Breast epithelium (tissue), 4 donors: ENCODE data around the gene TNC. TPM values are rescaled to one million over a fixed set of nuclear protein-coding genes. Genes with fewer than 3 reads are reported as not detected.

ENCODE experiments used
- DNase-seq, 2 donors: peaks; one replicate each; pipeline ENCODE4 v3.0.0-alpha.2; 2019; ENCODE audit warnings: low spot score in 2 of 2
- H3K27ac ChIP-seq, 2 donors: fragments of 200-600 bp; sonication (generic) in 1 of 2; one replicate each; pipeline ENCODE4 v1.5.1; 2016 to 2019; ENCODE audit warnings: mild to moderate bottlenecking in 1 of 2
- H3K27me3 ChIP-seq, 2 donors: fragments of 200-600 bp; sonication (generic) in 1 of 2; one replicate each; pipeline versions ENCODE4 v1.5.1 to v1.6.0; 2017 to 2019; ENCODE audit warnings: control low read depth in 1 of 2, mild to moderate bottlenecking in 1 of 2
- H3K36me3 ChIP-seq: fragments of 200-600 bp; one replicate; pipeline ENCODE4 v1.5.1; 2019
- H3K4me1 ChIP-seq, 2 donors: fragments of 200-600 bp; sonication (generic); one replicate each; pipeline ENCODE4 v1.5.1; 2016 to 2019; ENCODE audit warnings: control low read depth in 1 of 2
- H3K4me3 ChIP-seq, 3 donors: fragments of 200-600 bp; sonication (generic); 1 replicate in 2 of 3; 2 replicates in 1 of 3; pipeline ENCODE4 v1.5.1; 2016 to 2019; ENCODE audit warnings: mild to moderate bottlenecking in 3 of 3, moderate library complexity in 2 of 3
- H3K9me3 ChIP-seq, 2 donors: fragments of 200-600 bp; sonication (generic) in 1 of 2; one replicate each; pipeline ENCODE4 v1.5.1; 2016 to 2019; ENCODE audit warnings: control low read depth in 1 of 2
- POLR2A ChIP-seq: fragments of 450-650 bp; IDR thresholded peaks from one replicate; pipeline ENCODE4 v1.6.1; 2016; ENCODE audit warnings: antibody characterized with exemption, mild to moderate bottlenecking, moderate library complexity
- POLR2AphosphoS5 ChIP-seq, 3 donors: sonication (generic); formaldehyde crosslinking; IDR thresholded peaks; one replicate each; pipeline ENCODE4 v1.6.1; 2017; ENCODE audit warnings: antibody characterized with exemption in 3 of 3
- intact Hi-C: fragments of 100-400 bp; cut with DNase I; formaldehyde crosslinking; loops from one replicate; pipeline ENCODE4 v1.15.1; 2023; ENCODE audit warnings: low total_unique reads
- total RNA-seq, 3 donors: library from RNA; depleted of rRNA; stranded (reverse); fragments of >200 nt; gene quantifications; one replicate each; pipeline ENCODE4 v1.1.0, GENCODE V29; 2016
- TF ChIP-seq, protein P1 (sequence below), 3 donors: fragments of 450-650 bp; IDR thresholded peaks; one replicate each; pipeline ENCODE4 v1.5.1; 2016 to 2017; ENCODE audit warnings: antibody characterized with exemption in 3 of 3, mild to moderate bottlenecking in 3 of 3, moderate library complexity in 3 of 3

The TNC gene
- total RNA-seq, 3 donors from 2014 or later, result 2.4 to 58.0 (median 44.6) TPM

DNA sequence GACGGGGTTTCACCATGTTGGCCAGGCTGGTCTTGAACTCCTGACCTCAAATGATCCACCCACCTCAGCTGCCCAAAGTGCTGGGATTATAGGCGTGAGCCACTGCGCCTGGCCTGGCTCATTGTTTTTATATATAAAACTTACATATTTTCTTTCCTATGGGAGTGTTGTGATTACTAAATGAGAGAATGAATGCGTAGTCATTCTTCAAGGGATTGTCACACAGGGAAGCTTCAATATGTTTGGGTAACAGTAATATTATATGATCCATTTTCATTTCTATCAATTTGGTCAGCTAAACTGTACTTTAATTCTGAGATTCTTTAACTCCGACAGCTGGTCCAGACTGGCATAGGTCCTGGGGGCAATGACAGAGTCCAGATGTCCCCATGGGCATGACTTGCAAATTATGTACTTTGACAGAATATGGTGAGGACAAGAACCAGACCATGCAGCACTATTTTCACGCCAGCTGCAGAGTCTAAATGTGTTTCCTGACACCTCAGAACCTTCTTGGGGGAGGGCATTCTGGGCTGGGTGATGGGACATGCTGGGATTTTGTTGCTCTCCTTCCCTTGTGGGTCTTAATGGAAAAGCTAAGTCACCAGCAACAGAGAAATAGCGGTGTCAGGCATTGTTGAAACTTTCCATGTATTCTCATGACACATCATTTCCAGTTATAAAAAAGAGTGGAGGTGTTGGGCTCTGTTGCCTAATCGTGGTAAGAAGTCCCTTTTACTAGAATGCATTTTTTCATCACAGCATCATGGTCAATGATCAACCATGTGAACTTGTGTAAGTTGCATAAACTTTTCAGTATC lies 40.9 kb upstream of the TNC start:
- intact Hi-C loops, result no loop called here
- no peak overlapping the region for H3K4me3 ChIP-seq
- no peaks in the 10 kb centered on the region for H3K36me3 ChIP-seq
- TF ChIP-seq, protein P1, sequence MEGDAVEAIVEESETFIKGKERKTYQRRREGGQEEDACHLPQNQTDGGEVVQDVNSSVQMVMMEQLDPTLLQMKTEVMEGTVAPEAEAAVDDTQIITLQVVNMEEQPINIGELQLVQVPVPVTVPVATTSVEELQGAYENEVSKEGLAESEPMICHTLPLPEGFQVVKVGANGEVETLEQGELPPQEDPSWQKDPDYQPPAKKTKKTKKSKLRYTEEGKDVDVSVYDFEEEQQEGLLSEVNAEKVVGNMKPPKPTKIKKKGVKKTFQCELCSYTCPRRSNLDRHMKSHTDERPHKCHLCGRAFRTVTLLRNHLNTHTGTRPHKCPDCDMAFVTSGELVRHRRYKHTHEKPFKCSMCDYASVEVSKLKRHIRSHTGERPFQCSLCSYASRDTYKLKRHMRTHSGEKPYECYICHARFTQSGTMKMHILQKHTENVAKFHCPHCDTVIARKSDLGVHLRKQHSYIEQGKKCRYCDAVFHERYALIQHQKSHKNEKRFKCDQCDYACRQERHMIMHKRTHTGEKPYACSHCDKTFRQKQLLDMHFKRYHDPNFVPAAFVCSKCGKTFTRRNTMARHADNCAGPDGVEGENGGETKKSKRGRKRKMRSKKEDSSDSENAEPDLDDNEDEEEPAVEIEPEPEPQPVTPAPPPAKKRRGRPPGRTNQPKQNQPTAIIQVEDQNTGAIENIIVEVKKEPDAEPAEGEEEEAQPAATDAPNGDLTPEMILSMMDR (IDR thresholded peaks at IDR 0.05), result no peak
- no peak for TF ChIP-seq POLR2AphosphoS5 (IDR thresholded peaks at IDR 0.05)
- TF ChIP-seq POLR2A, result no peak
- H3K27ac ChIP-seq, result no peak overlapping the region
- DNase-seq, result no peak
- H3K4me1 ChIP-seq, result no peaks in the 10 kb centered on the region
- no peaks in the 10 kb centered on the region for H3K9me3 ChIP-seq
- no peaks in the 10 kb centered on the region for H3K27me3 ChIP-seq

DNA sequence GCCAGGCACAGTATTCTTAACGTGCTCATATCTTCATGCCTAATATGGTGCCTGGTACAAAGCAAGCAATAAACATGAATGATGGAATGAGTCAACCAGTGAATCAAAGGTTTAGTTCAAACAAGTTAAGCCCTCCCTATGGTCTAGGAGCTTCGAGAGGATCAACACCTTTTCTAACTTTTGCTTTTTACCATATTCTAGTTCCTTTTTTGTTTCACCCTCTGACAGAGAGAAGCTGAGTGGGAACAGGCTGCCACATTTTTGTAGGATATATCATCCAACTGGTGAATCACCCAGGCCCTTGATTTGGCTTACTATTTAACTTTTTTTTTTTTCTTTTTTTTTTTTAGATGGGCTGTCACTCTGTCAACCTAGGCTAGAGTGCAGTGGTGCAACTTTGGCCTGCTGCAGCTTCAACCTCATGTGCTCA lies 39.3 kb upstream of the TNC start:
- intact Hi-C loops, result no loop called here

DNA sequence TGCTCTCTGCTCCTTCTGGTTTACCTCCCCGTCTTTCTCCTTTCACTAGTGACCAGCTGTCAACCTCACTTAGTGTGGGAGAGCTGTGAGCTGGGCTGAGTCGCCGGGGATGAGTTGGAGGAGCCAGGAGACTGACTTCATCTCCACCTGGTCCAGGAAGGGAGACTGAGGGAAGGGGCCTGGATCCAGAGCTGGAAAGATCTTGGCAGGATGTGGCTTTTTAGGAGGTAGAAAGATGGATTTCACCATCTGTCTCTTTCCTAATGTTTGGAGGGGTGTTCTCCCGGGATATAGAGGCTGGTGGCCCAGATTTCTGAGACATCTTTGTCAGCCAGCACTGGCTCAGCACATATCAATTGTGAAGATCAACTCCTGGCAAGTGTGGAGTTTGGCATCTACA lies 37.1 kb upstream of the TNC start:
- Histone ChIP-seq H3K27ac (no peak overlapping the region), H3K27me3 (no peaks in the 10 kb centered on the region), H3K4me3 (no peak overlapping the region), H3K36me3 (no peaks in the 10 kb centered on the region), H3K4me1 (no peaks in the 10 kb centered on the region), H3K9me3 (no peaks in the 10 kb centered on the region)
- TF ChIP-seq, protein P1 (IDR thresholded peaks at IDR 0.05), result no peak
- no peak for TF ChIP-seq POLR2A
- no peak for TF ChIP-seq POLR2AphosphoS5 (IDR thresholded peaks at IDR 0.05)
- no peak for DNase-seq
- intact Hi-C loops, result no loop called here

More for the DNA sequence above, 39.3 kb upstream of the TNC start:
- DNase-seq, result no peak
- Histone ChIP-seq H3K36me3 (no peaks in the 10 kb centered on the region), H3K4me1 (no peaks in the 10 kb centered on the region), H3K27ac (no peak overlapping the region), H3K9me3 (no peaks in the 10 kb centered on the region), H3K4me3 (no peak overlapping the region), H3K27me3 (no peaks in the 10 kb centered on the region)
- no peak for TF ChIP-seq POLR2AphosphoS5 (IDR thresholded peaks at IDR 0.05)
- no peak for TF ChIP-seq POLR2A
- TF ChIP-seq, protein P1 (IDR thresholded peaks at IDR 0.05), result no peak

DNA sequence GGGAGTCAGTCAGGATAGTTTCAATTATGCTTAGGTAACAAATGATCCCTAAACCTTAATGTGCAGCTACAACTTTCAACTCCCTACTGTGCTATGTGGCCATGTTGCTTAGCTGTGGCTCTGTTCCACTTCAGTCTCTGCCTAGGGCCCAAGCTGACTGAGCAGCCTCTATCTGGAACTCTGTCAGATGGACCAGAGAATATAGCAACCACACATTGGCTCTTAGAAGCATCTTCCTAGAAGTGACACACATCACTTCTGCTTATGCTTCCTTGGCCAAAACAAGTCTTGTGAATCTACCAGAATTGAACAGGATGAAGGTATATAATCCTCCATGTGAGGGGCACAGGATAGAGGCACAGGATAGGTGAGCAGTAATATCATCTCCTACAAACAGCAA lies 36.7 kb upstream of the TNC start:
- Histone ChIP-seq H3K4me1 (no peaks in the 10 kb centered on the region), H3K4me3 (no peak overlapping the region), H3K27ac (no peak overlapping the region), H3K9me3 (no peaks in the 10 kb centered on the region), H3K36me3 (no peaks in the 10 kb centered on the region), H3K27me3 (no peaks in the 10 kb centered on the region)
- intact Hi-C loops, result no loop called here
- DNase-seq, result no peak
- TF ChIP-seq POLR2AphosphoS5 (IDR thresholded peaks at IDR 0.05), result no peak
- TF ChIP-seq POLR2A, result no peak
- TF ChIP-seq, protein P1 (IDR thresholded peaks at IDR 0.05), result no peak

DNA sequence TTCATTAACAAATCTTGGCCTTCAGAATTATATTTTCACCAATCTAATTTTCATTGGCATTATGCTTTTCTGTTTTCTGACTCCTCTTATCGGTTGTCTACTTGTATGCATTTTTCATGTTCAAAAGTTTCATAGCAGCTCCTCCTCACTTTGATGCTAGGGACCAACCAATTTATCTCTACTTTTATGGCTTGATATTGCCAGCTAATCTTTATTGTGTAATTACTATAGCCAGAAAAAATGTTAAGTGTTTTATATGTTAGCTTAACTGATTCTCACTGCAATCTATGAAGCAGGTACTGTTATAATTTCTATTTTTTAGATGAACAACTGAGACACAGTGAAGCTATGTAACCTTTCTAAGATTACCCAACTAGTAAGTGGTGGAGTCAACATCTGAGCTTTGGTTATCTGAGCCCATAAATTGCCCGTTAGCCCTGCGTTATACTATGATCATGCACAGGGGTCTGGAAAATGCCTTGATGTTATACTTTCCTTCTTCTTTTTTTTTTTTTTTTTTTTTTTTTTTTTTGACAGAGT lies 34.4 kb upstream of the TNC start:
- no peaks in the 10 kb centered on the region for H3K4me1 ChIP-seq
- no peaks in the 10 kb centered on the region for H3K36me3 ChIP-seq
- no peak overlapping the region for H3K4me3 ChIP-seq
- H3K27ac ChIP-seq, result no peak overlapping the region
- H3K27me3 ChIP-seq, result no peaks in the 10 kb centered on the region
- no peak for TF ChIP-seq POLR2AphosphoS5 (IDR thresholded peaks at IDR 0.05)
- TF ChIP-seq, protein P1 (IDR thresholded peaks at IDR 0.05), result no peak
- TF ChIP-seq POLR2A, result no peak
- no peak for DNase-seq
- intact Hi-C loops, result no loop called here
- H3K9me3 ChIP-seq, result no peaks in the 10 kb centered on the region
